ENCODE data around the gene LAMA1.

The LAMA1 gene

GRCh38 chr18:6901286-6901926, 216.2 kb downstream of the LAMA1 start:
- H3K9me2 ChIP-seq (replicated peaks; ENCODE audit: control insufficient read depth, low read length): no peaks in the 10 kb centered on the region
- no peaks in the 10 kb centered on the region for H4K20me1 ChIP-seq (ENCODE audit: control insufficient read depth, insufficient read depth, low read depth, low read length)
- no peaks in the 10 kb centered on the region for H3K4me1 ChIP-seq (ENCODE audit: control insufficient read depth, low read length)
- no peaks in the 10 kb centered on the region for H3K9me3 ChIP-seq (ENCODE audit: control insufficient read depth, insufficient read depth, low read length)
- H3K27ac ChIP-seq (ENCODE audit: low read depth, low read length): no peak overlapping the region
- H3K4me3 ChIP-seq (ENCODE audit: low read length): no peak overlapping the region
- H3K36me3 ChIP-seq (ENCODE audit: control insufficient read depth, low read length): no peaks in the 10 kb centered on the region
- H3K79me2 ChIP-seq (ENCODE audit: control insufficient read depth, low read length): no peaks in the 10 kb centered on the region
- H3K27me3 ChIP-seq (ENCODE audit: control insufficient read depth, low read length): no peaks in the 10 kb centered on the region
- TF ChIP-seq, protein P1, sequence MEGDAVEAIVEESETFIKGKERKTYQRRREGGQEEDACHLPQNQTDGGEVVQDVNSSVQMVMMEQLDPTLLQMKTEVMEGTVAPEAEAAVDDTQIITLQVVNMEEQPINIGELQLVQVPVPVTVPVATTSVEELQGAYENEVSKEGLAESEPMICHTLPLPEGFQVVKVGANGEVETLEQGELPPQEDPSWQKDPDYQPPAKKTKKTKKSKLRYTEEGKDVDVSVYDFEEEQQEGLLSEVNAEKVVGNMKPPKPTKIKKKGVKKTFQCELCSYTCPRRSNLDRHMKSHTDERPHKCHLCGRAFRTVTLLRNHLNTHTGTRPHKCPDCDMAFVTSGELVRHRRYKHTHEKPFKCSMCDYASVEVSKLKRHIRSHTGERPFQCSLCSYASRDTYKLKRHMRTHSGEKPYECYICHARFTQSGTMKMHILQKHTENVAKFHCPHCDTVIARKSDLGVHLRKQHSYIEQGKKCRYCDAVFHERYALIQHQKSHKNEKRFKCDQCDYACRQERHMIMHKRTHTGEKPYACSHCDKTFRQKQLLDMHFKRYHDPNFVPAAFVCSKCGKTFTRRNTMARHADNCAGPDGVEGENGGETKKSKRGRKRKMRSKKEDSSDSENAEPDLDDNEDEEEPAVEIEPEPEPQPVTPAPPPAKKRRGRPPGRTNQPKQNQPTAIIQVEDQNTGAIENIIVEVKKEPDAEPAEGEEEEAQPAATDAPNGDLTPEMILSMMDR (IDR thresholded peaks at IDR 0.05; ENCODE audit: low read depth, low read length, poor library complexity, severe bottlenecking): no peak
- no peak for TF ChIP-seq EZH2phosphoT487 (IDR thresholded peaks at IDR 0.05; ENCODE audit: borderline replicate concordance, low read length)
- no peak overlapping the region for H3K4me2 ChIP-seq (ENCODE audit: low read length)
- no peaks in the 10 kb centered on the region for H3F3A ChIP-seq (ENCODE audit: control insufficient read depth, insufficient read depth)

DNA sequence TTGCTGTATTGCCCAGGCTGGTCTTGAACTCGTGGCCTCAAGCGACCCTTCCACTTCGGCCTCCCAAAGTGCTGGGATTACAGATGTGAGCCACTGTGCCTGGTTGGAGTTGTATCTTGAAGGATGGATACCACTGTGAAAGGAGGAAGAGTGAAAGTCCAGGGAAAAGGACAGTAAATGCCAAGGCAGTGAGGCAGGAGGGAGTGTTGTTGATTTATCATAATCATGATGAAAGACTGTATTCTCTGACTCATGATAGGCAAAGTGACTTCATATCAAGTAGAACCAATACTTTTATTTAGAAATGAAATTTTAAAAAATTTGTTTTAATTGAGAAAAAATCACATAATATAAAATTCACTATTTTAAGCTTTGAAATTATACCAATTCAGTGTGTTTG, 225.8 kb downstream of the LAMA1 start:
- H3K9me2 ChIP-seq (replicated peaks; ENCODE audit: control insufficient read depth, low read length): no peaks in the 10 kb centered on the region
- no peaks in the 10 kb centered on the region for H4K20me1 ChIP-seq (ENCODE audit: control insufficient read depth, insufficient read depth, low read depth, low read length)
- TF ChIP-seq, protein P1 (IDR thresholded peaks at IDR 0.05; ENCODE audit: low read depth, low read length, poor library complexity, severe bottlenecking): no peak
- no peak for TF ChIP-seq EZH2phosphoT487 (IDR thresholded peaks at IDR 0.05; ENCODE audit: borderline replicate concordance, low read length)

More for the DNA sequence above, 225.8 kb downstream of the LAMA1 start:
- H3K36me3 ChIP-seq (ENCODE audit: control insufficient read depth, low read length): no peaks in the 10 kb centered on the region
- H3K4me2 ChIP-seq (ENCODE audit: low read length): no peak overlapping the region
- H3K27ac ChIP-seq (ENCODE audit: low read depth, low read length): no peak overlapping the region
- H3K27me3 ChIP-seq (ENCODE audit: control insufficient read depth, low read length): no peaks in the 10 kb centered on the region
- no peak overlapping the region for H3K4me3 ChIP-seq (ENCODE audit: low read length)
- H3K9me3 ChIP-seq (ENCODE audit: control insufficient read depth, insufficient read depth, low read length): no peaks in the 10 kb centered on the region
- H3F3A ChIP-seq (ENCODE audit: control insufficient read depth, insufficient read depth): no peaks in the 10 kb centered on the region
- H3K4me1 ChIP-seq (ENCODE audit: control insufficient read depth, low read length): no peaks in the 10 kb centered on the region
- H3K79me2 ChIP-seq (ENCODE audit: control insufficient read depth, low read length): no peaks in the 10 kb centered on the region
